ENCODE results near the gene LSM4. TPM values are rescaled to one million over a fixed set of nuclear protein-coding genes. Genes with fewer than 3 reads are reported as not detected.

Gene LSM4
- total and polyA plus RNA-seq, 2 of the 4 experiments (the other 2 are of a cell fraction), result 44.8 to 118 TPM

DNA sequence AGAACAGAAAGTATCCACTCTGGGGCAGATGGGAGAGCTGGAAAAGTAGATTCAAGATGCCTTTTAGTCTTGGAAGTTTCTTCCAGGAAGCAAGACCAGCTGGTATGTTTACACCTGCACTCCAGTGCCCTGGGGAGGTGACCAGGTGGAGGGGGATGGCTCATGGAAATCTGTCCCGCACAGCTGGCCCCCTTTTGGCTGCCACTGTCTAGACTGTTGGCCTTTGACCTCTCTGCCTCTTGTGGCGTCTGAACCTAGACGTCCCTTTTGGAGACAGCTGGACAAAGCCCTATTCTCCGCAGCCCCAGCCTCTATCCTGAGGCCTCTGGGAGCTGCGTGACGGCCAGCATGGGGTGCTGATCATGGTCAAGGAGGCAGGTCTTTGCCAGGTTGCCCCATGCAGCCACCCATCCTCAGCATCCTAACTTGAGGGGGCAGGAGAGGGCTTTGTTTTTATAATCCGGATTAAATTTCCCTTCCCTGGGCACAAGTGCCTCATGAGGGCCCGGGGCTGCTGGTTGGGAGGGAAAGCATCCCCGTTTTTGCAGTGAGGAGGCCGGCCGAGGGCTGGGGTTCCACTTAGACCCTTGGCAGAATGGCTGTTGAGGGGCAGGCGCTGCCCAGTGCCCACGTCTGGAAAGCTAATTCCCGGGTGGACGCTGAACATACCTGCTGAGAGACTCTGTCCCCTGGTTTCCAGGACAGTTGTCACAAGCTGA, 45.8 kb upstream of the LSM4 start:
- Histone ChIP-seq H3K9me3 (ENCODE audit: control insufficient read depth, insufficient read depth, low read length) (no peaks in the 10 kb centered on the region), H4K8ac (ENCODE audit: low read depth in 2 of 2, low read length in 2 of 2) (peak overlapping the region in 1 of 2 experiments; percentile 28; a peak in 1 of 4 replicates), H3K9ac (ENCODE audit: low read depth, low read length) (no peak overlapping the region), H3K4me3 (ENCODE audit: insufficient read depth, low read depth, low read length) (no peak overlapping the region), H2AK9ac (replicated peaks; ENCODE audit: low read depth, low read length, poor library complexity) (peak overlapping the region; percentile 63), H3K4me1 (ENCODE audit: control insufficient read depth, insufficient read depth, low read length) (peaks cover 12% of the 10 kb centered on the region), H3K18ac (ENCODE audit: low read depth, low read length) (no peak overlapping the region; the same call in 1 of the 2 replicates), H3K23ac (ENCODE audit: low read depth, low read length) (no peak overlapping the region; the same call in 1 of the 2 replicates), H3K4ac (ENCODE audit: low read depth, low read length) (peak overlapping the region; percentile 73), H3K27ac (ENCODE audit: insufficient read depth, low read length) (no peak overlapping the region), H3K9me1 (ENCODE audit: insufficient read depth, low read length) (peaks cover 16% of the 10 kb centered on the region), H3K4me2 (ENCODE audit: low read depth, low read length) (no peak overlapping the region), H2BK15ac (ENCODE audit: low read depth, low read length) (peak overlapping the region; percentile 88; the same call in 1 of the 3 replicates), H2BK5ac (ENCODE audit: low read depth, low read length, poor library complexity, severe bottlenecking) (peak overlapping the region; percentile 19), H2BK120ac (ENCODE audit: low read depth, low read length) (peak overlapping the region; percentile 79), H4K20me1 (ENCODE audit: insufficient read depth, low read length) (no peaks in the 10 kb centered on the region), H4K91ac (ENCODE audit: insufficient read depth, low read depth, low read length) (peak overlapping the region; percentile 51), H3K56ac (ENCODE audit: extremely low read depth, insufficient read depth, low read length) (no peak overlapping the region), H3K14ac (replicated peaks; ENCODE audit: low read depth, low read length) (no peak overlapping the region), H3K27me3 (ENCODE audit: control insufficient read depth, insufficient read depth, low read length) (no peaks in the 10 kb centered on the region), H2AFZ (replicated peaks; ENCODE audit: low read length, poor library complexity) (no peak overlapping the region), H3K36me3 (ENCODE audit: control insufficient read depth, insufficient read depth, low read length) (peaks cover 6% of the 10 kb centered on the region; the same call in 1 of the 2 replicates), H2BK20ac (ENCODE audit: low read depth, low read length) (peak overlapping the region; percentile 73), H4K5ac (ENCODE audit: low read depth, low read length) (no peak overlapping the region), H3K79me1 (ENCODE audit: low read depth in 1 of 2, low read length in 2 of 2) (peaks cover 0 to 31% of the 10 kb centered on the region in 2 experiments; a peak in 2 of 4 replicates), H2AK5ac (ENCODE audit: low read depth, low read length) (peak overlapping the region; percentile 69; the same call in 1 of the 2 replicates)
- intact Hi-C loops (cut with micrococcal nuclease), result no loop called here
- CTCF ChIA-PET, result interaction anchor here (0.6 kb wide), 1 partner anchor 90 kb away, joined by 3 read pairs; no protein-coding TSS in a partner anchor
- POLR2A ChIA-PET (ENCODE audit: unreplicated experiment), result no interaction called here
- dilution Hi-C loops (cut with HindIII; ENCODE audit: low sequenced_read_pairs, unreplicated experiment), result no loop called here
- WGBS, 2 experiments (ENCODE audit: extremely low coverage in 2 of 2, insufficient read length in 1 of 2), result 78% methylated on average over 7 of the region's 15 CpGs; no CpG with 5 or more reads in 1 of the 2 experiments
- no peak for TF ChIP-seq NFE2L2 (IDR thresholded peaks at IDR 0.05; ENCODE audit: low read depth, low read length)
- no peak for TF ChIP-seq RFX5 (IDR thresholded peaks at IDR 0.05; ENCODE audit: low read depth, low read length)
- TF ChIP-seq, protein P1, sequence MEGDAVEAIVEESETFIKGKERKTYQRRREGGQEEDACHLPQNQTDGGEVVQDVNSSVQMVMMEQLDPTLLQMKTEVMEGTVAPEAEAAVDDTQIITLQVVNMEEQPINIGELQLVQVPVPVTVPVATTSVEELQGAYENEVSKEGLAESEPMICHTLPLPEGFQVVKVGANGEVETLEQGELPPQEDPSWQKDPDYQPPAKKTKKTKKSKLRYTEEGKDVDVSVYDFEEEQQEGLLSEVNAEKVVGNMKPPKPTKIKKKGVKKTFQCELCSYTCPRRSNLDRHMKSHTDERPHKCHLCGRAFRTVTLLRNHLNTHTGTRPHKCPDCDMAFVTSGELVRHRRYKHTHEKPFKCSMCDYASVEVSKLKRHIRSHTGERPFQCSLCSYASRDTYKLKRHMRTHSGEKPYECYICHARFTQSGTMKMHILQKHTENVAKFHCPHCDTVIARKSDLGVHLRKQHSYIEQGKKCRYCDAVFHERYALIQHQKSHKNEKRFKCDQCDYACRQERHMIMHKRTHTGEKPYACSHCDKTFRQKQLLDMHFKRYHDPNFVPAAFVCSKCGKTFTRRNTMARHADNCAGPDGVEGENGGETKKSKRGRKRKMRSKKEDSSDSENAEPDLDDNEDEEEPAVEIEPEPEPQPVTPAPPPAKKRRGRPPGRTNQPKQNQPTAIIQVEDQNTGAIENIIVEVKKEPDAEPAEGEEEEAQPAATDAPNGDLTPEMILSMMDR (conservative IDR thresholded peaks at IDR 0.05; ENCODE audit: low read depth, low read length), result no peak
- TF ChIP-seq BHLHE40 (IDR thresholded peaks at IDR 0.05; ENCODE audit: low read depth, low read length), result no peak
- no peak for TF ChIP-seq CEBPB (IDR thresholded peaks at IDR 0.05; ENCODE audit: low read depth, low read length)
- TF ChIP-seq RAD21 (IDR thresholded peaks at IDR 0.05; ENCODE audit: low read length), result no peak
- no peak for ATAC-seq (ENCODE audit: low read depth)
- no peak for DNase-seq
- in situ Hi-C loops (cut with MboI; ENCODE audit: low sequenced_read_pairs), result no loop called here
- BruUV-seq (replicated peaks), result no TSS peak

Measured in IMR-90 (cell line).